ENCODE measurements around the gene SLC12A2.

Gene SLC12A2

GRCh38 chr5:128172102-128172501 is 88.5 kb downstream of the SLC12A2 start:
- DNase-seq (ENCODE audit: low spot score) = no peak

DNA sequence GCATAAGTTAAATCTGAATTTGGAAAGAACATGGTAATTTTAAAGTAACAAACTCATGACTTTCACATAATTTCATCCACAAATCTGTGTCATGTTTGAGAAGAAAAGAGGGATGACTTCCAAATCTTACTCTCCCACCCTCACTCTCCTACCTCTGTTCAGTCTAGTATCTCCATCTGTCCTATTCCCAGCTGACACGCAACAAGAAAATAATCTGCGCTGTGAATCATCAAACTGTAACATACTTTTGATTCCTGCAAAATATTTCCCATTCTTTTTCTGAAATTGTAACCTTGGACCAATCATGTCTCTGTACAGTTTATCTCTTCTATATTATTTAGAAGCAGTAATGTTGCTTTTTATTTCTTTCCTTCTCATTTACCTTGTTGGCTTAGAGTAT is 91.4 kb downstream of the SLC12A2 start:
- DNase-seq (ENCODE audit: low spot score) = no peak

GRCh38 chr5:128192368-128192767 is 108.8 kb downstream of the SLC12A2 start:
- no peak for DNase-seq (ENCODE audit: low spot score)

DNA sequence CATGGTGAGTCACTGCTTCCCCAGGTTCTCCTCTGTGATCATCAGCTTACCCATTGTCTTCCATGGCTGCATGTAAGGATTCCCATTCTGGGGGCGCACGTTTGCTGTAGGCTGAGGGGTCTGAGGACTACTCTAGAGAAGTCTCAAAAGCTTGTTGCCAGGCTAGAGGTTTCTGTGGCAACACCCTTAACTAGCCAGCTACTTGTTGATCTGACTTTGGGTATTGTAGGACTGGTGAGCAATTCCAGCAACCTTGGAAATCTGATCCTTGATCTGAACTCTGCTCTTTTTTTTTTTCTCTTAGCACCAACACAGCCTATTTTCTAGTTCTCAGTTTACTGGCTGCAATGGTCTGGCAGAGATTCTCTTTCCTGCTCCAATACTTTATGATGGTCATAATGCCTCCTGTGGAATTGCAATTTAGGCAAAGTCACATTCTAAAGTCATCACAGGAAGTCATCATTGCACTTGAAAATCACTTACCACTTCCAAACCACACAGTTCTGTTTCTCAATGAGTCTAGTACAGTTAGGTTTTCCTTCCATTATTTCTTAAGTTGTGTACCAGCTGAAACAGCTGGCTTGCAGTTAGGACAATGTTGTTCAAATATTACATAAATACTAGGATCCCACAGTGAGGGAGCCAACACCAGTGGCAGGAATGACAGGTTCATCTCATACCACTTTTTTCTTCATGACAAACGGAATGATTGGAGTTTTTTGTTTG is 110.3 kb downstream of the SLC12A2 start:
- no peak for DNase-seq (ENCODE audit: low spot score)

- no peak for DNase-seq (ENCODE audit: low spot score)
Observed at GRCh38 chr5:128195316-128195715, 111.8 kb downstream of the SLC12A2 start.

DNA sequence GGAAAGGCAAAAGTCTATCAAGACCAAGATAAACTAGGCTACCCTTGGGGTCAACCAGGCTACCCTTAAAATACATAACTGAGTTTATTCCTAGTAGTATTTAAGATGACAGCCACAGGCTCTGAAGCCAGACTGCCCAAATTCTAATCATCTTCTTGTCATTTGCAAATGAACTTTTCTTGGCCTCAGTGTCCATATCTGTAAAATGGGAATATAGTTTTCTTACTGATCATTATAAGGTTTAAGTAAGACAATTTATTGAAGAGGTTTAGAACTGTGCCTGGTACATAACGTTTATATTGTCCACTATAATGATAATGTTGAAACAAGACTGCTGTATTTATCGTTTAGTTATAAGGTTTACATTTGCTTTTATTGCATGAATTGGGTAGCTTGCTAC is 112.5 kb downstream of the SLC12A2 start:
- DNase-seq (ENCODE audit: low spot score) = no peak

GRCh38 chr5:128196791-128197190 is 113.2 kb downstream of the SLC12A2 start:
- DNase-seq (ENCODE audit: low spot score) = no peak

DNA sequence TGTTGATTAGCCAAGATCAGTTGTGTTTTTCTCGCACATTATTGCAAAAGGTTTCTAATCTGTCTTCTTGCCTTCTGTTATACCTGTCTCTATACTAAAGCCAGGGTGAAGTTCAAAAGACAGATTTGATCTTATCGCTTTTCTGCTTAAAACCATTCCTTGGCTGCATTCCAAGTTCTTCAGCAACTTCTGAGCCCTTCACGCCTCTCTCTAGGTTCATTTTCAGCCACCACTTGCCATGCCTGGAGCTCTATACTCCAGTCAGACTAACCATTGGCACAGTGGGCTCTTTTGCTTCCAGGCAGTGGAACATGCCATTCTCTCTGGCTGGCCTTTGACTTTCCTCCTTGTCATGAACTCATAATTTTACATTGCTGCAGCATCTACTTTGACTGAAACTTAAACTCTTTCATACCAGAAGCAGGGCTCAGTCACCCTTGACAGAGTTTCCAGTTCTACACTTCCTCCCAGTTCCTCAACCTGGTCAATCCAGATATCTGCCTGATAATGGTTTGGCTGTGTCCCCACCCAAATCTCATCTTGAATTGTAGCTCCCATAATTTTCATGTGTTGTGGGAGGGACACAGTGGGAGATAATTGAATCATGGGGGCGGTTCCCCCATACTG is 114.4 kb downstream of the SLC12A2 start:
- DNase-seq (ENCODE audit: low spot score) = no peak

GRCh38 chr5:128199104-128199503 is 115.5 kb downstream of the SLC12A2 start:
- DNase-seq (ENCODE audit: low spot score) = no peak

DNA sequence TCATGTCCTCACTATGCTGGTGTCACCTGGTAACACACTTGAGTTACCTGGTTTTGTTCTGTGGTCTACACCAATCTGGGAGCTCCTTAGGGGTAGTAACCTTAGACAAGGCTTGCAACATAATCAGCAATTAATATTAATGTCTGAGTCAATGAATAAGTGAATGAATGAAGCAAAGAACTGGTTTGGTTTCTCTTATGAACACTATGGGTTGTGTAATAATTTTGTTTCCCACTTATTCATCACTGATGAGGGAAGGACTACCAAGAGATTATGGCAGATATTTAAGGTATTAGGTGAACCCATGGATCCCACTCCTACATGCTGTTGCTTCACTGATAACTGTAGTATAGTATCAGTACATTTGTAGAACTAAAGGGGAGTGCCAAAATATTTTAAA is 116.0 kb downstream of the SLC12A2 start:
- DNase-seq (ENCODE audit: low spot score) = no peak

DNA sequence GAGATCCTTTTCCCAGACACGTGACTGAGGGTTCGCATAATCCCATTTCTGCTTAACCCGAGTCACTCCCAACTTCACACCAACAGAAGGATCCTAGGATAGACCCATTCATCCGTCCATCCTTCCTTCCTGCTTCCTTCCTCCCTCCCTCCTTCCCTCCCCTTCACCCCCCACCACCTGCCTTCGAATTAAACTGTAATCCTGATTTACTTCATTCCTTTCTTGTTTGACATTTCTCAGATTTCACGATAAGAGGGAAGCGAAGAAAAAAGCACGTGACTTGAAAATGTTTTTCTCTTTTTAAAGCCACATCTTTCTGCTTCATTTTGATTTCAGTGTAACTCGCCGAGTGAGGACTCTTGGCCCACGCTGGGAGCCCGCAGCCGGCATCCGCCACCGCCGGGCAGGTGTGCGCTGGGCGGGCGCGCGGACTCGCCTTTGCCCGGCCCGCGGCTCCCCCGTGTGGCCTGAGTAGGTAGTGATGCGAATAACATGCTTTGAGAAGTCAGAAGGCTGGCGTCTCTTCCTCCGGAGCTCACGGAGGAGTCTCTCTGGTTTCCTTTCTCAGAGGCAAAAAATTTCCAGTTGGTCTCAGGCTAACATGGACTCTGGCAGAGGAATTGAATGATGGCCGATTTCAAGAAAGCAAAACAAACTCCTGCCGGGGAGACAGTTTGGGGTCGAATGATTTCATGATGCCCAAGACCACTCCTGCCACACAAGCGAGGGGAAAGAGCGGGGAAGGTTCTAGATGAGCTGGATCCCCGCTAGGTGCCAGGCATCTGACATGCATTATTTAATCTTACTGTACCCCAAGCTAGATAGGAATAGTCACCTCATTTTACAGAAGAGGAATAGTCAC is 117.7 kb downstream of the SLC12A2 start:
- DNase-seq (ENCODE audit: low spot score) = peak; percentile 34

- DNase-seq (ENCODE audit: low spot score) = no peak
Observed at GRCh38 chr5:128202320-128202719, 118.8 kb downstream of the SLC12A2 start.

DNA sequence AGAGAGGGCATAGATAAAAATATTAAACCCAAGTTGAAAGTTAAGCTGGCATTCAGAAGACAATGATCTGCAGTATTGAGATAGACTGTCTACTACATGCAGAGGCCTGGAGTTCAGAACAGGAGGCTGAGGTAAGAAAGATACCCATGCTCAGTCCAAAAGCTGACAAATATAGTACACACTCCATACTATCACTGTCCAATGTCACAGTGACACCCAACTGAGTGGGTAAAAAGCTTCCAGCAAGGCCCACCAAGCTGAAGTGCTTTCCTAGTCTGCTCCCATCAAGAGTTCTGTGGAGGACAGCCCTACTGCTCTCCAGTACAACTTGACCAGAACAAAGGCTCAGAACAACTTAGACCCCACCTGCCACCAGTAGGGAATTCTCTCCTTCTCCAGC is 124.9 kb downstream of the SLC12A2 start:
- DNase-seq (ENCODE audit: low spot score) = no peak

- peak; percentile 57 for DNase-seq (ENCODE audit: low spot score)
Observed at GRCh38 chr5:128212191-128212806, 128.7 kb downstream of the SLC12A2 start.

GRCh38 chr5:128213340-128213739 is 129.8 kb downstream of the SLC12A2 start:
- peak; percentile 48 for DNase-seq (ENCODE audit: low spot score)

DNA sequence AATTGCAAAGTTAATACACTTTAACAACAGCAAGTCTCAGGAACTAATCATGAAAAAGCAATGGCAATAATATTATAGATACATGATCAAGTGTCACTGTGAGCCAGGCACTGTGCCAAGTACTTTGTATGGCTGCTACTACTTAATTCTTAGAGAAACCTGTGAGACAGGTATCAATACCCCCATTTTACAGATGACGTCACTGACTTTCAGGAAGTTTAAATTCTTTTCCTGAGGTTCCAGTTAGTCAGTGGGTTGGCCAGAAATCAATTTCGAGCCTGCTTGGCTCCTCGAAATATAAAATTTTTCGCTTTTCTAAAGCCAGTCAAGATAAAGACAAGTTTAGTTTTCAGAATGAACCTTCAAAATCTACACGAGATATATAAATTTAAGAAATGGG is 130.3 kb downstream of the SLC12A2 start:
- DNase-seq (ENCODE audit: low spot score) = no peak

GRCh38 chr5:128216285-128216684 is 132.7 kb downstream of the SLC12A2 start:
- no peak for DNase-seq (ENCODE audit: low spot score)

DNA sequence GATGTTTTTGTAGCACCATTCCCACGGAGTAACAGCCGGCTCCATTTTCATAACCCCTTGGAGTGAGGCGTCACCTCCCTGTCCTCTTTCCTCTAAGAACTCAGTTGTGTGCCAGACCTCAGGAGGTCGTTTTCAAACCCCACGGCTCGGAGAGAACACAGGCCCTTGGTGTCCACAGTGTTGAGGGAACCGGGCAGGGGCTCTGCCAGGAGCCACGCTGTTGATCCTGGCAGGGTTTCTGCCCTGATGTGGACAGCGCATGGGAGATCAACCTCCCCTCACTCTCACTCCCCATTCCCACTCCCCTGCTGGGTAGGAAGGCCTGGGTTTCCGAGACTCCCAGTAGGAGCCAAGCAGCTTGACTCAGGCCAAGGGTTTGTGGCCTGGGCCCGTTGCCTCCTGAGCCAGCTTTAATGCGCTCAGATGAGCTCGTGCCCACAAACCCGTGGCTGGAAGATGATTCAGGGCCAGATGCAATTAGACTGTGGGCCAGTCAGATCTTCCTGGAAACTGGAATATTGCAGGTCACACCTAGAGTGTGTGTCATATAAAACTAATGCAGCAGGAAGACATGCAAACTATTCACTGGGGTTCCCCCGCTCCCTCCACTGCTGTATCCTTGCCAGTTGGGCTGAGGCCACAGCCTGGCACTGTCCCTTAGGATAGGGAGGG is 133.4 kb downstream of the SLC12A2 start:
- no peak for DNase-seq (ENCODE audit: low spot score)

GRCh38 chr5:128220841-128221240 is 137.3 kb downstream of the SLC12A2 start:
- DNase-seq (ENCODE audit: low spot score) = no peak

GRCh38 chr5:128224336-128224735 is 140.8 kb downstream of the SLC12A2 start:
- DNase-seq (ENCODE audit: low spot score) = no peak

GRCh38 chr5:128225245-128226030 is 141.9 kb downstream of the SLC12A2 start:
- DNase-seq (ENCODE audit: low spot score) = no peak

Data from COLO829 (cell line).